Measurements from ENCODE around the gene DDX31.

Gene DDX31

GRCh38 chr9:132708769-132709430 is 39.1 kb upstream of the DDX31 start:
- H3K4me3 ChIP-seq (ENCODE audit: low read depth, low read length), result no peak overlapping the region
- DNase-seq (ENCODE audit: low read depth), result no peak
- TF ChIP-seq CTCF (IDR thresholded peaks at IDR 0.05; ENCODE audit: low read depth, low read length, missing control alignments), result no peak

- TF ChIP-seq CTCF (IDR thresholded peaks at IDR 0.05; ENCODE audit: low read depth, low read length, missing control alignments), result no peak
- no peak for DNase-seq (ENCODE audit: low read depth)
- H3K4me3 ChIP-seq (ENCODE audit: low read depth, low read length), result no peak overlapping the region
Measured at GRCh38 chr9:132708239-132708638, 38.5 kb upstream of the DDX31 start.

- TF ChIP-seq CTCF (IDR thresholded peaks at IDR 0.05; ENCODE audit: low read depth, low read length, missing control alignments), result no peak
- no peak overlapping the region for H3K4me3 ChIP-seq (ENCODE audit: low read depth, low read length)
- DNase-seq (ENCODE audit: low read depth), result no peak
Measured at GRCh38 chr9:132703336-132703735, 33.6 kb upstream of the DDX31 start.

GRCh38 chr9:132702254-132702653 is 32.5 kb upstream of the DDX31 start:
- no peak overlapping the region for H3K4me3 ChIP-seq (ENCODE audit: low read depth, low read length)
- no peak for TF ChIP-seq CTCF (IDR thresholded peaks at IDR 0.05; ENCODE audit: low read depth, low read length, missing control alignments)
- no peak for DNase-seq (ENCODE audit: low read depth)

GRCh38 chr9:132699956-132700355 is 30.2 kb upstream of the DDX31 start:
- H3K4me3 ChIP-seq (ENCODE audit: low read depth, low read length), result no peak overlapping the region
- DNase-seq (ENCODE audit: low read depth), result no peak
- TF ChIP-seq CTCF (IDR thresholded peaks at IDR 0.05; ENCODE audit: low read depth, low read length, missing control alignments), result no peak

- TF ChIP-seq CTCF (IDR thresholded peaks at IDR 0.05; ENCODE audit: low read depth, low read length, missing control alignments), result no peak
- DNase-seq (ENCODE audit: low read depth), result no peak
- H3K4me3 ChIP-seq (ENCODE audit: low read depth, low read length), result no peak overlapping the region
Measured at GRCh38 chr9:132698989-132699388, 29.2 kb upstream of the DDX31 start.

GRCh38 chr9:132697230-132697629 is 27.4 kb upstream of the DDX31 start:
- H3K4me3 ChIP-seq (ENCODE audit: low read depth, low read length), result no peak overlapping the region
- no peak for TF ChIP-seq CTCF (IDR thresholded peaks at IDR 0.05; ENCODE audit: low read depth, low read length, missing control alignments)
- no peak for DNase-seq (ENCODE audit: low read depth)

Data from GM12864 (cell line).